ENCODE results near the gene PBX3.

Gene PBX3

GRCh38 chr9:125983681-125984080, 236.5 kb downstream of the PBX3 start:
- no peak for DNase-seq (ENCODE audit: low read depth)
- no peak for TF ChIP-seq CTCF (IDR thresholded peaks at IDR 0.05; ENCODE audit: control insufficient read depth, insufficient read depth, low read depth, low read length, missing control alignments)
- no peak overlapping the region for H3K4me3 ChIP-seq (ENCODE audit: control insufficient read depth, low read depth, low read length)

GRCh38 chr9:125984461-125984860, 237.3 kb downstream of the PBX3 start:
- H3K4me3 ChIP-seq (ENCODE audit: control insufficient read depth, low read depth, low read length): no peak overlapping the region
- TF ChIP-seq CTCF (IDR thresholded peaks at IDR 0.05; ENCODE audit: control insufficient read depth, insufficient read depth, low read depth, low read length, missing control alignments): no peak
- no peak for DNase-seq (ENCODE audit: low read depth)

- no peak for TF ChIP-seq CTCF (IDR thresholded peaks at IDR 0.05; ENCODE audit: control insufficient read depth, insufficient read depth, low read depth, low read length, missing control alignments)
- DNase-seq (ENCODE audit: low read depth): no peak
Measured at GRCh38 chr9:125985142-125985997, 238.2 kb downstream of the PBX3 start.

GRCh38 chr9:125985998-125986655, 239.0 kb downstream of the PBX3 start:
- no peak for DNase-seq (ENCODE audit: low read depth)
- no peak overlapping the region for H3K4me3 ChIP-seq (ENCODE audit: control insufficient read depth, low read depth, low read length)
- TF ChIP-seq CTCF (IDR thresholded peaks at IDR 0.05; ENCODE audit: control insufficient read depth, insufficient read depth, low read depth, low read length, missing control alignments): no peak

More at GRCh38 chr9:125985142-125985997, 238.2 kb downstream of the PBX3 start:
- no peak overlapping the region for H3K4me3 ChIP-seq (ENCODE audit: control insufficient read depth, low read depth, low read length)

- DNase-seq (ENCODE audit: low read depth): no peak
- no peak overlapping the region for H3K4me3 ChIP-seq (ENCODE audit: control insufficient read depth, low read depth, low read length)
- TF ChIP-seq CTCF (IDR thresholded peaks at IDR 0.05; ENCODE audit: control insufficient read depth, insufficient read depth, low read depth, low read length, missing control alignments): no peak
Measured at GRCh38 chr9:125986966-125987365, 239.8 kb downstream of the PBX3 start.

- no peak for TF ChIP-seq CTCF (IDR thresholded peaks at IDR 0.05; ENCODE audit: control insufficient read depth, insufficient read depth, low read depth, low read length, missing control alignments)
- H3K4me3 ChIP-seq (ENCODE audit: control insufficient read depth, low read depth, low read length): no peak overlapping the region
- DNase-seq (ENCODE audit: low read depth): no peak
Measured at GRCh38 chr9:125987420-125987819, 240.2 kb downstream of the PBX3 start.
